Hindlimb muscle (tissue), 1 donor: ENCODE measurements around the gene PIK3CG. TPM values are rescaled to one million over a fixed set of nuclear protein-coding genes. Genes with fewer than 3 reads are reported as not detected.

ENCODE experiments used
- DNase-seq: peaks from one replicate; pipeline ENCODE4 v3.0.0-alpha.2; 2013
- polyA plus RNA-seq: library from polyadenylated mRNA; unstranded; fragments of 120-200 nt; gene quantifications from one replicate; pipeline ENCODE4 v1.2.1, GENCODE V29; 2013; ENCODE audit not compliant: insufficient read length

PIK3CG gene
- polyA plus RNA-seq, 1 donor: 2.8 TPM

DNA sequence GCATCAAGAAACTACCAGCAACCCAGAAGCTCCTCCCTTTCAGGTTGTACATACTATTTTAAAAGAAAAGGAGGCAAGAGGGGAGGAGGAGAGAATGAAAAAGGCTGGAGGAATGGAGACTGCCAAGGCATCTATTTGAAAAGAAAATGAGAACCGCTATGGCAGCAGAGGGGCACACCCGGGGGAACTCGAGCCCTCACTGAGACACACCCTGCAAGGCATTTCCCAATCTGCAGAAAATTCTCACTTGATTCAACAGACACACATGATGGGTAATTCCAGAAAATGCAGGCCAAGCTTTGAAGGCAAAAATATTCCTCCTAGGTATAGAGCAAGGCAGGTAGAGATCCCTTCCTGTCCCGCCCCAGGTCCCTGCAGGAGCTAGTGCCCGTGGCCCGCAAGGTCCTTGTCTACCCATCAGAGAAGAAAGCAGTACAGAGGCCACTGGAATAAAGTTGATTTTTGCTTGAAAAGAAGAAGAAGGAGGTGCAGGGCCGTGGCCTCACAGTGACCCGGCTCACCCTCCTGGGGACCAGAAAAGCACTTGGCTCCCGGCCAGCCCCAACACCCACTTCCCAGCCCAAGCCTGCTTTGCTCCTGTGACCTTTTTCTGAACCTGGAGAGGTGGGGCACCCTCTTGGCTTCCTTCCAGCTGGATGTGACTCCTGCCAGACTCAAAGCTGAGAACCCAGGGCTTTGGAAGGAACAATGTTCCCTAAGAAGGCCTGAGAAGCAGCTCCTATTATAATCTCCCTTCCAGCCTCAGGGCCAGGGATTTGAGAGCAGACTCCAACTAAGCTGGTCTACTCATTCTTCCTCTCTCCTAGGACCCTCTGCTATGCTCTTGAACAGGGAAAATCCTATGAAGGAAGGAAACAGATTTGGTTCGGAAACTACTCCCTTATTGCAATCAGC, 6.2 kb upstream of the PIK3CG start:
- DNase-seq: no peak

DNA sequence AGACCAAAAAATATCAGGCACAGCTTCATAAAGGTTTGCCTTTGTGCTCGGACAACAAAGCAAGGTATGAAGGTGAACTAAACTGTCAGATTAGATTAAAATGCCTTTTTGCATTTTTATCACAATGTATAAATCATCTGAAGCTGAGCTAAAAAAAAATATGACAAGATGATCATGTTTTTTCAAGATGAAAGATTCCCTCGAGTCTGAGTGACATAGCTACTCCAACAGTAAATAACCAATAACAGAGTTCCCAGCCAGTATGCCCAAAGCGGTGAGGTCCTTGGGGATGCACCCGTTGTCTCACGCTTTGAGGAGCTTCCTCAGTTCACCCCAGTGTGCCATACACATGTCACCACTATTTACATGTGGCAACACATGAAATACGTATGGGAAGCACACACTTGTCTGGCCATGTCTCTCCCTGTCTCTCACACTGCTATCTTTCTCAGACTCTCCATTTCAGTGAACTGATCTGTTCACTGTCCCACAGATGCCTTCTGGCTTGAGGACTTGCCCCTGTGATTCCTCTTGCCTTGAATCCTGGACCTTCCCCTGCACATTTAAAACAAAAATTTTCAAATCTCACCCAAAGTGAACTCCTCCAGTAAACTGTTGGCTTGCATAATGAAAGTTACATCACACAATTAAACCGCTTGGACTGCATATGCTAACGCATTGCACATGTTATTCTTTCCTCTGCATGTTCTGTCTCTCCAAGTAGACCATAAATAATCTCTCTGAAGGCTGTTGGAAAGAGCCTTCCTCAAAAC, 2.6 kb upstream of the PIK3CG start:
- no peak for DNase-seq

DNA sequence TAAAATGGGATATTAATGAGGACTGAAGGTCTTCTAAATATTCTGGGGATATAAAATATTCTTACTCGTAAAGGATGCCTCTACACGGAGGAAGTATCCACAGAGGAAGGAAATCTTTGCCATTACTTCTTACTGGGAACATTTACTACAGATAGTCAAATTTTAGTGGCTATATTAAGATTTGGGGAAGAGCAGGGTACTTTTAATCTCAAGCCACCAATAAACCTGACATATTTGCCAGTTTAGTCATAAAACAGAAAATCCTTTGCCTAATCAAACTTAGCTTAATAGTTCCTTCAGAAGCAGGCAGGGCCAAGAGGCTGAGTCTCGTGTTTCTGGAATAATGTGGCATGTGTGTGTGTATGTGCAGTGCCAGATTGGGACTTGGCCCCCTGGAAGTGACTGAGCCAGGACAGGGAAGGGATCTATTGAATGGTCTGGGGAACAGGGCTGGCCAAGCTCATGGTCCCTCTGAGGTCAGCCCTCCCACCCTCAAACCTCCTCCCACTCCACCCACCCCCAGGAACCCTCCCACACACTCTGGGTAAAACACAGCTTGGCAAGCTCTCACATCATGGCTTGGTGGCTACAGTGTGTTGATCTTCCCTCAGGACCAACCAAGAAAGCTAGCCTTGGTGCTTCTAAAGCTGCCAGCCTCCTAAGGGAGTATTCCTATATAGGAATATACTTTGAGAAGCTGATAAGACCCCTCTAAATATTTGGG, 1.6 kb upstream of the PIK3CG start:
- DNase-seq: no peak

DNA sequence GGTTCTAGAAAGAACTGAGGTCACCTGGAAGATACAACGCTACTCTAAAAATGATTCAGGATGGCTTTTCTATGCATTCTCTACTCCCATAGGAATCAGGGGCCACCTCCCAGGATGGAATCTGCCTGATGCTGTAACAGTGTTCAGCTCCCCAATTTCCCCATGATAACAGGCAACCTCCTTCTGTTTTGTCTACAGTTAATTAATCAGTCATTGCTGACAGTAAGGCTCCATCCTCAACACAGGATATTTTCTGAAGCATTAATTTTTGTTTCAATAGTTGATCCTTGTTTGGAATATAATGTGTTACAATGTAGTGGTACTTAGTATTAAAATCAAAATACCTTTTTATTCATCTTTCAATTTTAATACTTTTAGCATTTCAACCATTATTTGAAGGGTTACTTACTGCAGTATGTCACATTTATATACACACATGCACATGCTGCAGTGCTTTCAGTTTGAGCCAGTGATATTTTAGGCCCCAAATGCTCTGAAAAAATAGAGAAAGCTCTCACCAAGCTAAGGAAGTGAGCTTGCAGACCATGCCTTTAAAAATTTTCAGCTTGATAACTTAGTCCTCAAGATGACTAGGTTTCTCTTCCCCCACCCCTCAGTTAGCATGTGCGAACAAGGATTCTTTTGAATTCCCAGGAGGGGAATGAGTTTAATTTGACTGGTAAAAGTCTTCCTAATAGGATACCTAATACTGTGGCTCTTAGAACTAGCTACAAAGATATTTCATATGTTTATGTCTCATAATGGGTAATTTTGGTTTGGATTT, 592 bp upstream of the PIK3CG start:
- no peak for DNase-seq

DNA sequence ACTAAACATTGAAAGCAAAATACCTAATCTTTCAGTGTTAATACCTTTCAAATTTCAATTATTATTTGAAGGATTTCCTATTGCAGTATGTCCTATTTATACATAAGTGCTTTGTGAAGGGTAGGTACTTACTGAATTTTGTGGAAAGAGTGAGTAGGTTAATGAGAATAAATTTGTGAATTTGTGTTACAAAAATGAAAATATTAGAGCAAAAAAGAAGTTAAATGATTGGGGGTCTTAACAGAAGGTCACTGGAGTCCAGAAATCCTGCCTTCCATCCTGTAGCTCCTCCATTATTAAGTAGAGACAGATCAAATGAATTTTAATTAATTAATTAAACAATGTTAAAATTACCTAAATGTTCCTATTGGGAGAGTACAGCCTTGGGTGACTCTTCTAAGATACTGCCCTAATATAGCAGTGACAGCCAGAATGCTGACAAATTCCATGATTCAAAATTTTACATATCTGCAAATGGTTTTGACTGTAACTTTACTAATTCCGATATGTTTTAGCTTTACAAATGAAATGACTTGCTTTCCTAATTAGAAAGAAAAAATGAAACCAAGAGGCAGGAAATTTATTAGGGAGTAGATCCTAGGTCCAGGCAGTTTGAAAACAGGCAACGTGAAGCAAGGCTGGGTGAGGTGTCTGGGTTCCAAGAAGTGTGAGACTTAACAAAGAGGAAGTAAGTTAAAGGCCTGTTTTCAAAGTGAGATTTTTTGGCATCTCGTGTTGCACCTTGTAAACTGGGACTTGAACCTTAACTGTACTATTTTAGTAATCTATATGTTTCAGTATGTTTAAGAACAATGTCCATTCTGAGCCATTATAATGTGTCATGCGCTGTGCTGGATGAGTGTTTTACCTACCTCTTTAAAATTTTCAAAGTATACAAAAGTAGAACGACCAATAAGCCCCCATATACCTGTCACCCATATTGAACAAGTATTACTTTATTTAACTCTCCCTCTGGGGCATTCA, 1.5 kb downstream of the PIK3CG start:
- no peak for DNase-seq

DNA sequence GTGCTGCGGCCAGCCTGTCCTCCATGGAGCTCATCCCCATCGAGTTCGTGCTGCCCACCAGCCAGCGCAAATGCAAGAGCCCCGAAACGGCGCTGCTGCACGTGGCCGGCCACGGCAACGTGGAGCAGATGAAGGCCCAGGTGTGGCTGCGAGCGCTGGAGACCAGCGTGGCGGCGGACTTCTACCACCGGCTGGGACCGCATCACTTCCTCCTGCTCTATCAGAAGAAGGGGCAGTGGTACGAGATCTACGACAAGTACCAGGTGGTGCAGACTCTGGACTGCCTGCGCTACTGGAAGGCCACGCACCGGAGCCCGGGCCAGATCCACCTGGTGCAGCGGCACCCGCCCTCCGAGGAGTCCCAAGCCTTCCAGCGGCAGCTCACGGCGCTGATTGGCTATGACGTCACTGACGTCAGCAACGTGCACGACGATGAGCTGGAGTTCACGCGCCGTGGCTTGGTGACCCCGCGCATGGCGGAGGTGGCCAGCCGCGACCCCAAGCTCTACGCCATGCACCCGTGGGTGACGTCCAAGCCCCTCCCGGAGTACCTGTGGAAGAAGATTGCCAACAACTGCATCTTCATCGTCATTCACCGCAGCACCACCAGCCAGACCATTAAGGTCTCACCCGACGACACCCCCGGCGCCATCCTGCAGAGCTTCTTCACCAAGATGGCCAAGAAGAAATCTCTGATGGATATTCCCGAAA, 2.7 kb downstream of the PIK3CG start:
- DNase-seq: no peak

DNA sequence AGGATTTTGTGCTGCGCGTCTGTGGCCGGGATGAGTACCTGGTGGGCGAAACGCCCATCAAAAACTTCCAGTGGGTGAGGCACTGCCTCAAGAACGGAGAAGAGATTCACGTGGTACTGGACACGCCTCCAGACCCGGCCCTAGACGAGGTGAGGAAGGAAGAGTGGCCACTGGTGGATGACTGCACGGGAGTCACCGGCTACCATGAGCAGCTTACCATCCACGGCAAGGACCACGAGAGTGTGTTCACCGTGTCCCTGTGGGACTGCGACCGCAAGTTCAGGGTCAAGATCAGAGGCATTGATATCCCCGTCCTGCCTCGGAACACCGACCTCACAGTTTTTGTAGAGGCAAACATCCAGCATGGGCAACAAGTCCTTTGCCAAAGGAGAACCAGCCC, 3.3 kb downstream of the PIK3CG start:
- DNase-seq: no peak

DNA sequence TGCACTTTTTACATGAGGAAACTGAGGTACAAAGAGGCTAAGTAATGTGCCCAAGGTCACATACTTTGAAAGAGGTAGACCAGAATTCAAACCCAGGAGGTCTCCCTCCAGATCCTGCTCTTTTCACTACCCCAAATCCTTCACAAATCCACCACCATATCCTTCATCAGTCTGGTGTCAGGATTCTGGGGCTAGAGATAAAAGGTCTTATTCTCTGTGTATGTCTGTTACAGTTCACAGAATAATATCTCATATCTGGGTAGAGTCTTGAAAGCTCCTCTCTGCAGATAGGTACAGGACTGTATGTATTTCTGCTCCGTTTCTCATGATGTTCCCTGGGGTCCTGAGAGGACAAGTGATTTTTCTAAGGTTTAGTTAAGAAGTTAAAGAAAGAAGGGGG, 4.9 kb downstream of the PIK3CG start:
- DNase-seq: no peak

DNA sequence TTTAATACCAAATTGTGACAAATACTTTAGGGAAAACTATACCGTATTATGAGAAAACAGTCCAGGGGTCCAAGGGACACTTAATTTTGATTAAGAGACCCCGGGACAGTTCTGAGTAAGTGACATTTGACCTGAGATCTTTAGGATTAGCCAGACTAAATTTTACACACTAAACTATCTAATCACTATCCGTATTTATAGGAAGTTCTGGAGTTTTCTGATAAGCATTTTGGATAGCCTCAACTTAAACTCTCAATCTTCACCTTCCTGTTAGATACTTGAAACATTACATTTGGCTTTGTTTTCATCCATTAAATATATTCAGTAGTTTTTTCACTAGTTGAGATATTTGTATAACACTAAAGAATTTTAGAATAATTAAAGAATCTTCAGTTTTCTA, 5.4 kb downstream of the PIK3CG start:
- no peak for DNase-seq

DNA sequence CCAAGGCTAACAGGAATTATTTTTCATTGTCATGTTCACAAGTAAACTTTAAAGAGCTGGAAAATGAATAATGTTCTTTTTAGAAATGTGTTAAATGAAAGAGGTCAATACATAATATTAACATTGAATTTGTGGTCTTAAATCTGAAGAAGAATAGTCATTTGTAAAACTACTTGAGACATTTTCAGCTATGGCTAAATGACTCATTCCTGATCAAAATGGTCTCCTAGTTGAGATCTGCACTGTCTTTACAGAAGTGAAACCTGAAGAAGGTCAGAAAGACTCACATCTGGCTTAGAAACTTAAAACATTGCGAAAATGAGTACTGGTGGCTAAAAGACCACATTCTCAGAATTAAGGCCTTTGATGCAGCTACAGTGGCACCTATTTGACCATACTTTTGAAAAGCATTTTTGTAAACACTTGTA, 5.9 kb downstream of the PIK3CG start:
- no peak for DNase-seq

DNA sequence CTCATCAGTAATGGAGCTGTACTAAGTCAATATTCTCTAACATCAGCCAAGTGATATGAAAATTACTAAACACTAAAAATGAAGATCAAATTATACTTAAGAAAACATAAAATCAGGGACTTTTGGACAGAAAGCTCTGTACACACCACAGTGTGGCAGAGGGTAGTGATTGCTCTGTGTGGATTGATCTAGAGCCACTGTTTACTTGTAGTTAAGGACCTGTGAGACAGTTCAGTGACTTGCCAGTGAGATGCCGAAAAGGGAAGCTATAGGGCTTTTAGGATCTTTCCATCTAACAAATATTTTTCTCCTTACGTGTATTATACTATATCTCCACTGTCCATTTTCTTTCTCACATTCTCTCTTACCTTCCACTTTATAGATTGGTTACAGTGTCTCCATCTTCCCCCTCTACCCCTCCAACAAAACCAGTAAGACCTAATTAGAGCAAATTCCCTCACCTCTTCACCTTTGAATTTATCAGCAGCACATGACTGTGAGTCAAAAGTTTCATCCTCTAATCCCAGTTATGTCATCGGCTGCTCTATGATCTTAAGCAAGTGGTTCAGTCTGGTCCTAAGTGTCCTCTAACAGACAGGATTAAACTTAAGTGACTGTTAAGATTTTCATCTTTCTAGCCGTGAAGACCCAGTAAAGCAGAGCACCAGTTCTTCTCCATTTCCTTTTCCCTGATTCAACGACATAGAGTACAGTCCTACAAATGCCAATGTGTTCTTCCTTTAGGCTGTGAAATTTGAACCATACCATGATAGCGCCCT, 6.9 kb downstream of the PIK3CG start:
- no peak for DNase-seq

DNA sequence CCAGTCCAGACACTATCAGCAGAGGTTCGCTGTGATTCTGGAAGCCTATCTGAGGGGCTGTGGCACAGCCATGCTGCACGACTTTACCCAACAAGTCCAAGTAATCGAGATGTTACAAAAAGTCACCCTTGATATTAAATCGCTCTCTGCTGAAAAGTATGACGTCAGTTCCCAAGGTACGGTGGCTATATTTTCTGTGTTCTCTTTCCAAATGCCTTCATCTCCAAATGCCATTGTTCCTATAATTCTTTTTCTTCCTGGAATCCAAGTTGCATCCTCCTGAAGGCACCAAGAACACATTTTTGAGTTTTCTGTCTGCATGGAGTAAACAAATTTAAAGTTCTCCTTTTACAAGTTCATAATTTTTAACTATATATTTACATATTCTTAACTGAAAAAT, 7.7 kb downstream of the PIK3CG start:
- no peak for DNase-seq

DNA sequence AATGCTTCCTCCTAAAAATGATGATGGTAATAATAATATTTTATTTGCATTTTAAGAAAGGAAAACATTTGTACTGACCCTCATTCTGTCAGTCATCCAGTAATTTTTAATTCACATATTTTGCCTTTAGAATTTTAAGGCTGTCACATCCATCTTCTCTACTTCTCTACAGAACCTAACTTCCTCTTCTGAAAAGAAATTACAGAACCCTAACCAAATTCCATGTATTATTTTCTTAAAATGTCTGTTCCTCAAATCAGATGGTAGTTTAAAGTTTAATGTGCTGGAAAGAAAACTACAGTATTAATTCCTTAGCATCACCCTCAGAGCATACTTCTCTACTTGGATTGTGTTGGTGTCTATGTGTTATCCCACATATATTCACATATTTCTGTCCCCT, 9.0 kb downstream of the PIK3CG start:
- DNase-seq: no peak

DNA sequence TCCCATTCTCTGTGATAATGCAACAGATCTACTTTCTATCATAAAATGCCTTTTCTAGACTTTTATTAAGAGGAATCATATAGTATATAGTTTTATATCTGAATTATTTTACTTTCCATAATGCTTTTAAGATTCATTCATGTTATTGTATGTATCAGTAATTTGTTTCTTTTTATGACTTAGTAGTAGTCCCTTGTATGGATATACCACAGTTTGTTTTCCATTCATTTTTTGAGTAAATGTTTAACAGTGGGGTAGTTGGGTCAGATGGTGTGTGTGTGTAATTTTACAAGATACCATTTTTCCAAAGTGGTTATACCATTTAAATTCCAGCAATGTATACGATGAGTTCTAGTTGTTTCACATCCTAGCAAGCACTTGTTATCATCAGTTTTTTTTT, 10.4 kb downstream of the PIK3CG start:
- DNase-seq: no peak

DNA sequence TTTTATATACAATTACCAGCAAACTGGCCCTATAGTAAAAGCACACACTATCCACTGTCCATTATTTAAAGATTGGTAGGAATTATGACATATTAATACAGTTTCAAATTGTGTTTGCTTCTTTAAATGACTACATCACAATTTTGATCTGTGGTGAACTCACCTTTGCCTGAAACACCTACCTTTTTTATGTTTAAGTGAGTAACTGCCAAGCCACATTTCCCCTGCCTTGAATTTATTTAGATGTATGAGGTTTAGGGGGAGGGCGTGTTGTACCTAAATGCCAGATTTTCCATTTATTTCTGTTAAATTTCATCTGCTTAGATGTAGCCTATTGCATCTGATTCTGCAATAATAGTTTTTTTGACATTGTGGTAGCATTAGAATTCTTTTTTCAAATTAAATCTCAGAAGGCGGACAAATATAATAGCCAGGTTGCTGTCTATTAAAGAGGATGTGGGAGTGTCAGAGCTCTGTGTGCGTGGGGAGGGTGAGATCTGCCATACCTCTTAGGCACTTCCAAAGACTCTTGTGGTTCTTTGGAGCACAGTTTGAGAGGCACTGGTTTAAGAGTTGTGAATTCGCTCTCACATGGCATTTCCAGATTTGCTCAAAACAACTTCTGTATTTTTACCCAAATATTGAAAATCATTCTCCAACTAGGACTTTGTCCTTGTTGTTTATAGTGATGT, 13.8 kb downstream of the PIK3CG start:
- no peak for DNase-seq

DNA sequence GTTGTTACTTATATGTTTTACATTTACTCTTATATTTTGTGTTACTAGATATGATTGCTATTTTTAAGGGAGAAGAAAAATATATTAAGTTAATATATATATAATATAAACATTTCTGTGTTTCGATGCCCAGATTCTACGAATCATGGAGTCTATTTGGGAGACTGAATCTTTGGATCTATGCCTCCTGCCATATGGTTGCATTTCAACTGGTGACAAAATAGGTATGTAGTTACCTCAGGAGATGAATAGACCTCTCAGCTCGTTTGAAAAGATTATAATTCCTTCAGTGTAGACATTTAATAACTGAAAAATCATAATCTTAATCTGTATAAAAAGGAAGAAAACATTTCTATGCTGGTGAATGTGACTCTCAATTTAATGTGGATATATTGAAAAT, 16.9 kb downstream of the PIK3CG start:
- DNase-seq: no peak

DNA sequence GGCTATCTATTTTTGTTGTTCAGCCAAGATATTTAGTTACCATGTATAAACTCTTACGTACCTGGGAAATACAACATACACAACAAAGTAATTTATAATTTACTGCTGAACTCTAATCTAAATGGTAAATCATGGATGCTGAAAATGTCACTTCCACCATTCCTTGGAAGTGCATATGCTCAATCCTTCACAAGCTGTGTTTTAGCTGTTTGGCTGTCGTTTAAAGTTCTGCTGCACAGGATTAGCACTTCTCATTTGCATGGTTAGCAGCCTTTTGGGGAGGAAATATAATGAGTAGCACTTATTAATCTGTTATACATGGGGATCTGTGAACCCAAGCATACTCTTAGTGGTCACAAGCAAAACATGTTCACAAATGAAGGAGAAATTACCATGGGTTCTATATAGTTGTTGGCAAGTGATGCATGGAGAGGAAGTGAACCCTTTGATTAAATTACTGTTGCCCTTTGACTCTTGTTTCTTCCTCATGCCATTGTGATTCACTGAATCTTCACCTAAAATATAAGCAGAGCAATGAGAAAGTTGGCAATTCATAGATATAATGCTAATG, 18.5 kb downstream of the PIK3CG start:
- DNase-seq: no peak

DNA sequence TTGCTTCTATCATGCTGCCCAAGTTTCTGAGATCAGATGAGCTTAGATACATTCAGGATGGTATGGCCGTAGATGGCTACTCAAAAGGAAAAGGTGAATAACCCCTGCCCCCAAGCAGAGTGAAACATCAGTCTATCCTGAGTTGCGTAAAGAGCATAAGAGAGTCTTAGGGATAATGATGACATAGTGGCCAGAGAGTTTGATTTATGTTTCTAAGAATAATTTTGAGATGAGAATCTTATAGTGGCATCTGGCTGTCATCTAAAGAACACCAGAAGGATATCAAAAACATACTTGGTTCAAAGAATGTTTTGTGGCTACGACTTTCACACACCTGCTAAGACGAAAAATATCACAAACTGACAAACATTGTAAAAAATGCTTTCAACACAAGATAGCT, 20.6 kb downstream of the PIK3CG start:
- no peak for DNase-seq

DNA sequence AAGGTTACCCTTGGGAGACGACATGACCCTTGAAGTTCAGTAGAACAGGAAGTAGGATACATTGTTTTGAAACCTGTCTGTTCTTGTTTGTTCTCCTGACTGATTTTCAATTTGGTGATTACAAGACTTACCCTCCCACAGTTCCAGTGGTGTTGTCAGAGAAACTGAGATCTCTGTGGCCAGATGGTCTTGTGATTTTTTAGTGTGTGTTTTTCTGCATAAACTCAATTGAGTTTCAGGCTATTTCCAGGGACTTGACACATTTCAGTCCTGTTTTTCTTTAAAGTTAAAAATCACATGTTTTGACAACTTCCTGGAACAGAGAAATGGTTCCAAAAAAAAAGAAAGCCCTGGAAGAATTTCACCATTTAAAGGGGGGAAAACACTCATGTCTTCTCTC, 22.3 kb downstream of the PIK3CG start:
- DNase-seq: no peak
